Dedifferentiated amniotic fluid mesenchymal stem cell (primary cell): ENCODE data around the gene MGAT5.

ENCODE experiments used
- DNase-seq: peaks from one replicate; pipeline ENCODE4 v3.0.0-alpha.2; 2016; ENCODE audit errors: extremely low spot score

MGAT5 gene

GRCh38 chr2:134449751-134450513, 196.1 kb downstream of the MGAT5 start:
- DNase-seq: no peak

DNA sequence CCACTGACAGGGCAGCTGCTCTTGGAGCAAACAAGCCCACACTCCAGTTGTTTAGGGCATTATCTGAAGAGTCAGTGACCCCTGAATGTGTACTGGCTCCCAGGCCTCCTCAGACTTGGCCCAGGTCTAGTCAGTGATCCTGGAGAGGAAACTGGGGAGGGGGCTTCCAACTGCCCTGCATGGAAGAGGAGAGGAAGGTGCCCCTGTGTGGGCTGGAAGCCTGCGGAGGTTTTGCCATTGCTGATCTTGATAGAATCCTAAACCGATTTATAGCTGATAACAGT, 197.4 kb downstream of the MGAT5 start:
- no peak for DNase-seq

DNA sequence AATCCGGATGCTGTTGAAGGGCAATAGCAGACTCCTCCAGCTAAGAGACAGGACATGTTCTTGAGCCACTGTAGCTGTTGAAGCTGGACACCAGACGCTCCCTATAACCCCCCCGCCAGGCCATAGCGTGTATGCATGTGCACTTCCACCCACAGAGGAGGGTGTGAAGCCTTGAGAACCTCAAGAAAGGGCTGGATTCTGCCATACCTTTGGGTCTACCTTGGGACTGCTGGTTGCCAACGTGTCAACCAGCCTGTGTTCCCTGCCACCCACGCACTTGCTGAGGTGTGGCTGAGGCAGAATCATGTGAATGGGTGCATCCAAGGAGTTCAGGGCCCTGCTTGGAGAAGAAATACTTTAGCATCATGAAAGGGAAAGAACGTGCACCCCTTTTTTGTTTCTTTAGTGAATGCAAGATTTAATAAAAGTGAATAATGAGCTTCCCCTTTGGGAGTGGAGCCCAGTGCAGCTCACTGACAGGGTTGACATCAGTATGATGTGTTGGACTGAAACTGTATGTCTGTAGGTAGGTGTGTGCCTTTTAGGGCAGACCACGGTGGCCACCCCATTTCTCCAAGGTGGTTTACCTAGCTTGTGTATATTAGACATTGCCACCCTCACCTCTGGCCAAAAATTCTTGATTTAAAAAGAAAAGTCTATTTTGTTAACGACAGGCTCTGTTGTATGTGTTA, 198.3 kb downstream of the MGAT5 start:
- no peak for DNase-seq

- DNase-seq: no peak
Measured at GRCh38 chr2:134453476-134453875, 199.6 kb downstream of the MGAT5 start.

- no peak for DNase-seq
Measured at GRCh38 chr2:134453973-134454372, 200.1 kb downstream of the MGAT5 start.

- no peak for DNase-seq
Measured at GRCh38 chr2:134454426-134454825, 200.6 kb downstream of the MGAT5 start.

GRCh38 chr2:134454931-134455330, 201.1 kb downstream of the MGAT5 start:
- no peak for DNase-seq

DNA sequence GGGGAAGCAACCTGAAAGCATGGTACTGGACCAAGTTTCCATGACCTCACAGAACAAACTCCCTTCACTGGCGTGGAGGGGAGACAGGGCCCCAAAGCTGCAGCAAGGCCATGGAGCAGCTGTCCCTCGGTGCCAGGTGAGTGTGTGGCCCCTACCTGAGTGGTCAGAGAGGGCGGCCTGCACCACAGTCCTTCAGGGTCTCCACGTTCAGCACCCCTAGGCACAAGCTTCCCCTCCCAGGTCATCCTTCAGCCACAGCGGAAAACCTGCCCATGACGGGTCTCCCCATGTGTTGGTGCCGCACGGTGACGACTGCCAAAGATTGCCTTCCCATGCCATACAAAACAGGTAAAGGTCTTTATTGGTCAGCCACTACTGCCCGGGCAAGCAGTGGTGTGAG, 201.6 kb downstream of the MGAT5 start:
- DNase-seq: no peak

DNA sequence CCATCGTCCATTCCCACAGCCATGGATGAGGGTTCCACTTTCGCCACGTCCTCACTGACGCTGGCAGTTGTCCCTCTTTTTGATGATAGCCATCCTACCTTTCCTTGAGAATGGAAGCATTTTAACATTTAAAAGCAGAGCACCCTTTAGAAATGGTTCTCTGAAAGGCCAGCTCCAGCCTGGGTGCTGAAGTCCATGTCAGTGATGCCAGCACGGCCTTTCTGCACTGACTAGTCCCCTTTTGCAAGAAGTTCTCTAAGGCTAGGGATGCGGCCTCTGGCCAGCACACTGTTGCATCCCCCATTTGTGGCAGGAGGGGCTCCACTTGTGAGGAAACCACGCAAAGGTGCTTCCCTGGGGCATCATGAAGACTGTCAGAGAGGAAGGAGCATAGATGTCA, 203.5 kb downstream of the MGAT5 start:
- no peak for DNase-seq

- DNase-seq: no peak
Measured at GRCh38 chr2:134457765-134458472, 204.0 kb downstream of the MGAT5 start.

- DNase-seq: no peak
Measured at GRCh38 chr2:134458473-134458853, 204.6 kb downstream of the MGAT5 start.

DNA sequence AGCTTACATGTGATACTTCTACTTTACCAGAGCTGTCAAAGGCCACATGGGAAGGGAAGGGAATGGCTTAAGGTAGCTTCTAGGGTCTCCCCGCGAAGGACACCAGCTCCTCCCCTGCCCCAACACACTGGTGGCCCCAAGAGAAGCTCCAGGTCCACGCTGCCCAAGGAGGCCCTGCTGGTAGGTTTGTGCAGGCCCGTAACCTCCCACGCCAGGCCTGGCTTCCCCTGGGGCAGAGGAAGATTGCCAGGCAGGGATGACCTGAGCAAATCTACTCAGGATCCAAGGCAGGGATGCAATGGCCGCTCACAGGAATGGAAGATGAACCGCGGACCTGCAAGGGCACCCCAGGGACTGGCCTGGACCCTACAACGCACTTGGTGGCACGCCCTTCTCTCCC, 205.1 kb downstream of the MGAT5 start:
- no peak for DNase-seq

- DNase-seq: no peak
Measured at GRCh38 chr2:134459706-134460406, 206.0 kb downstream of the MGAT5 start.

DNA sequence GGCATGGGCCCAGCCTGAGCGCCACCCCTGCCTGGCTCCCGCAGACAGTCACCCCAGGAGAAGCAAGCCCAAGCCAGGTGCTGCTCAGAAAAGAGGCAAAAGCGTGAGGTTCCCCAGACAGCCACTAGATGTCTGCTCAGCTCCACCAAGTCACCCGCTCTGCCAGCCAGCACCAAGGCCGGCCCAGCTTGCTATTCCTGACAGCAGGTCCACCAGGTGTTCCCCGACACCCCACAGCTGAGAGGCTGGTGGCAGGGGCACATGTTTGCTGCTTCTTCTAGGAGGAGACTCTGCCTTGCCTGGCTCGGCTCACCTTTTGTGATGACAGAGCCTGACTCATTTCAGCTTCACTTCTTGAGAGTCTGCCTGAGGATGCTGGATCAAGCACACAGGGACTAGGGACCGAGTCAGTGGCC, 206.7 kb downstream of the MGAT5 start:
- DNase-seq: peak; percentile 26

DNA sequence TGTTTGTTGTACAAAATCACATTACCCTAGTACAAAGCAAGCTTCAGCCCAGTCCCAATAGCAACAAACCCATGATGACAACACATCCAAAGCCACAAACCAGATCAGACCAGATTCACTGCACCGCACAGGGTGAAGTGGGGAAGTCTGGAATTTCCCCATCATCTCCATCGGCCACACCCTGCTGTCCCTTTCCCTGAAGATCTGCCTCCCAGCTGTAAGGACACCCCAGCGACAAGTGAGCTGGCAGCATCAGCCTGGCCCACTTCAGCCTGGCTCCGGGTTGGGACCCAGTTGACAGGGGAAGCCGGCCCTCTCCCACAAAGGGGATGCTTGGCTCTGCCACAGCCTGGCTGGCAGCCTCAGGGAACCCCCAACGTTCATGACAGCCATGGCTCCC, 207.6 kb downstream of the MGAT5 start:
- no peak for DNase-seq

- no peak for DNase-seq
Measured at GRCh38 chr2:134462275-134462674, 208.4 kb downstream of the MGAT5 start.

GRCh38 chr2:134462791-134463698, 209.2 kb downstream of the MGAT5 start:
- DNase-seq: no peak

GRCh38 chr2:134463699-134464022, 209.8 kb downstream of the MGAT5 start:
- no peak for DNase-seq

DNA sequence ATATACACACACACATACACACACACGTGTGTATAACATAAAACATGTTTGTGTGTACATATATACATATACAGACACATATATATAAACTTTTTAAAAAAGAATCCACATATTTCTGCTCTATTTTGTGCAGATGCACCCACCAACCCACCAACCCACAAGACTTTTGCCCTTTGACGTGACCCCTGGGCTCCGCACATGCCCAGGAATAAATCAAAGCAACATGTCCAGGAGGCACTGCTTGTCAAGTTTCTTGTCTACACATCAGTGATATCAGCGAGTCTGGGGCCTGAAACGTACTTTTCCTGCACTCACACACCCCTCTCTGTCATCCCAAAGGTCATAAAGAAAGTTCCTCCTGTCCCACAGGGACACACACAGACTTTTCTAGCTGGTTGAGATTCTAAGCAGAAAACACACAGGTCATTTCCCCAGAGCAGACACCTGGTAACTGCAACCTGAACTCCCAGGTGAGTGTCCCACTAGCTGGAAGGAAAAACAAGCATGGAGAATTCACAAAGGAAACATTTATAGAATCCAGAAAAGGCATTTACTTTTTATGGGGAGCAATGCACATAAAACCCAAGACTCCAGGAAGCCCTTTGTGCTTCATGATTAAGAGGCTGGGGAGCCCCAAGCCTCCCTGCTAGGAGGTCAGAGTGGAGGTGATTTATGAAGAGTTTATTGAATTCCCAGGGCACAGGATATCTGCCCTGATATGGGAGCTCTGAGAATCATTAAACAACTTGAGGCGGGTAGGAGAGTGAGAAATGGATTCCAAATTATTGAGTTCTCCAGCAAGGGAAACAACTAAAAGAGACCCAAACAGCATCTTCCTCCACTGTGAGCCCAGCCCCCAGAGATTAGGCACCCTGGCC, 211.6 kb downstream of the MGAT5 start:
- no peak for DNase-seq

GRCh38 chr2:134466141-134466540, 212.3 kb downstream of the MGAT5 start:
- no peak for DNase-seq

DNA sequence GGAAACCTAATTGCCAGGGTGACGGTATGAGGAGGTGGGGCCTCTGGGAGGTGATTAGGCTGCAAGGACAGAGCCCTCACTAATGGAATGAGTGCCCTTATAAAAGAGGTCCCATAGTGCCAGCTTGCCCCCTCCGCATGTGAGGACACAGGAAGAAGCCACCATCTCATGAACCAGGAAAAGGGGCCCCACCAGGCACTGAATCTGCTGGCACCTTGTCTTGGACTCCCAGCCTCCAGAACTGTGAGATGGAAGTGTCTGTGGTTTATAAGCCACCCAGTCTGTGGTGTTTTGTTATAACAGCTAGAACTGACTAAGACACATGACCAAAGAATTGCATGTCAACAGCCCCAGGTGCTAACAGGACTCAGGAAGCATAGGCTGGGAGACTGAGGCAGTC, 214.3 kb downstream of the MGAT5 start:
- no peak for DNase-seq
